GM18511 (cell line): Measurements from ENCODE around the gene DTNBP1.

Experiments used
- ATAC-seq: cut with Tn5 transposase; IDR thresholded peaks from one replicate; pipeline ENCODE4 v1.9.1; 2021; ENCODE audit warnings: mild to moderate bottlenecking, moderate library complexity; ENCODE audit not compliant: unreplicated experiment

The DTNBP1 gene

DNA sequence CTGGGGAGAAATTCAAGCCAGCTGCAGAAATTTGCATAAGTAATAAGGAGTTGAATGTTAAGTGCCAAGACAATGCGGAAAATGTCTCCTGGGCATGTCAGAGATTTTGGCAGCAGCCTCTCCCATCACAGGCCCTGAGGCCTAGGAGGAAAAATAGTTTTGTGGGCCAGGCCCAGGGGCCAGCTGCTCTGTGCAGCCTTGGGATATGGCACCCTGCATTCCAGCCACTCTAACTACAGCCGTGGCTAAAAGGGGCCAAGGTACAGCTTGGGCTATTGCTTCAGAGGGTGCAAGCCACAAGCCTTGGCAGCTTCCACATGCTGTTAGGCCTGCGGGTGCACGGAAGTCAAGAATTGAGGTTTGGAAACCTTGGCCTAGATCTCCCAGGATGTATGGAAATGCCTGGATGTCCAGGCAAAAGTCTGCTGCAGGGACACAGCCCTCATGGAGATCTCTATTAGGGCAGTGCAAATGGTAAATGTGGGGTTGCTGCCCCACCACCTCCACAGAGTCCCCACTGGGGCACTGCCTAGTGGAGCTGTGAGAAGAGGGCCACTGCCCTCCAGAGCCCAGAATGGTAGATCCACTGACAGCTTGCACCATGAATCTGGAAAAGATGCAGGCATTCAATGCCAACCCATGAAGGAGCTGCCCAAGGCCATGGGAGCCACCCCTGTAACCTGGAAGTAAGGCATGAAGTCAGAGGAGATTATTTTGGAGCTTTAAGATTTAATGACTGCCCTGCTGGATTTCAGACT is 126.5 kb downstream of the DTNBP1 start:
- ATAC-seq = no peak

- ATAC-seq = no peak
Measured at GRCh38 chr6:15535495-15536197, 127.2 kb downstream of the DTNBP1 start.

DNA sequence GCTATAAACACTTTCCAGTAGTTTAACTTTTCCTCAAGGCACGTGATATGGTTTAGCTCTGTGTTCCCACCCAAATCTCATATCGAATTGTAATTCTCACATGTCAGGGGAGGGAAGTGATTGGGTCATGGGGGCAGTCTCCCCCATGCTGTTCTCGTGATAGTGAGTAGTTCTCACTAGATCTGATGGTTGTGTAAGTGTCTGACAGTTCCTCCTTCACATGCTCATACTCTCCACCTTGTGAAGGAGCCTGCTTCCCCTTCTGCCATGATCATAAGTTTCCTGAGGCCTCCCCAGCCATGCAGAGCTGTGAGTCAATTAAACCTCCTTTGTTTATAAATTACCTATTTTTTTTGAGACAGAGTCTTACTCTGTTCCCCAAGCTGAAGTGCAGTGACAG is 127.9 kb downstream of the DTNBP1 start:
- ATAC-seq = no peak

DNA sequence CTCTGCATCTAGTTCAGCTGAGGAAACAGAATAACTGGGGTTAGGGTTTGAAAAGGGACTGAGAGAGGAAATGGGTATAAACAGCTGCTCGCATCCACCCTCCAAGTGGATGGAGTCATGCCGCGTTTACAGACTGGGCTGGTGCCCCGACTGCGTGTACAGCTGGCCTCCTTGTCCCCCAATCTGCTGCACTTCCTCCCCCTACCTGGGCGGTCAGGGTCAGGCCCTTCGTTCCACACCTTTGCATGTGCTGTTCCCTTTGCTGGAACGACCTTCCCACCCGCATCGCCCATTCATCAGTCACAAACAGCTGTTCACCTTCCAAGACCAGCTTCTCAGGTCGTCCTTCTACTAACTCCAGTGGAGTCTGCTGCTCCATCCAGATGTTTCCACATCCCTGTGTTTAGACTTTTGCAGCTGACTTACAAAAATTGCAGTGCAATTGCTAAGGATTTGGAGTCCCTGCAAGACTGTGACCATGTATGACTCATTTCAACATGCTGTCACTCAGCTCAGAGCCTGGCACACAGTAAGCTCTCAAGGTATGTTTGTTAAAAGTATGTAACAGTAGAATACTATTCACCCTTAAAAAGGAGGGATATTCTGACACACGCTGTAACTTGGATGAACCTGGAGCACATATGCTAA is 129.3 kb downstream of the DTNBP1 start:
- no peak for ATAC-seq

DNA sequence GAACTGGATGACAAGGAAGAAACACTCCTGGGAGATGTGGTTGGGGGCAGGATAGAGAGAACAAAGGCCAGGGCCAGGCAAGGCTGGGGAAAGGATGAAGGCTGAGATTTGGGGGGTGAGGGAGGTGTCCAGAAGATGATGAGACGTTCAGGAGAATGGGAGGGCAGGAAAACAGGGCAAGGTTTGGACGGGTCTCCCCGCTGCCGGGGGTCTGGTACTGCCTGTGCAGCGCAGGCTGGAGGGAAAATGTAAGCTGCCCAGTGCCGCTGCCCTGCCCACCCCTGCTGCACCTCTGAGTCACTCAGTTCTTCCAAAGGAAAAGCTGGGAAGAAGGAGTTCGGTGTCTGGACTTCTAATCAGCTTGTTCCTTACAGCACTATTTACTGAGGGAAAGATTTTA is 130.9 kb downstream of the DTNBP1 start:
- ATAC-seq = no peak

GRCh38 chr6:15530411-15530810 is 132.4 kb downstream of the DTNBP1 start:
- ATAC-seq = no peak

- ATAC-seq = no peak
Measured at GRCh38 chr6:15528870-15529269, 134.0 kb downstream of the DTNBP1 start.

GRCh38 chr6:15527838-15528617 is 134.8 kb downstream of the DTNBP1 start:
- ATAC-seq = no peak

GRCh38 chr6:15526212-15526701 is 136.6 kb downstream of the DTNBP1 start:
- no peak for ATAC-seq

DNA sequence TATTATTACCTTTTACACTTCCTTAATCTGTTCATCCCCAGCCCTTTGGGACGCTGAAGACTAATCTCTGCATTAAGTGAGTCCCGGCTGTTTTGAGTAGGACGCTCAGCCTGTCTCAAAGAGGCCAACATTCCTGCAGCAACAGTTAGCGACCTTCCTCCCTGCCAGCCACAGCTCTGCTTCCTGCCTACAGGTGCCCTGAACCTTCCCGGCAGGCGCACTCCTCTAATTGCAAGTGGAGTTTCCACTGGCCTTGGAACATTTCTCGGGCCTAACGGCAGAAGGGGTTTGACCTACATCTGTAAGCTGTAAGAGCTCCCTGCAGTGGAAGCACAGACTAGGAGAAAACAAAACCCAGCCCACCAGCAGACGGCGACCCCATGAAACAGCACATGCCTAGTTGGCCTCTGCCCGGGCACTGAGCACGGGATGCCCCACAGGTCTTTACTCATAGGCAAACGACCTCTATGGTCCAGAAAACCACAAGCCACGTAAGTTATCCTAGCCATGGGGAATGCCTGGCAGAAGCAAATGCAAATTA is 137.9 kb downstream of the DTNBP1 start:
- no peak for ATAC-seq

DNA sequence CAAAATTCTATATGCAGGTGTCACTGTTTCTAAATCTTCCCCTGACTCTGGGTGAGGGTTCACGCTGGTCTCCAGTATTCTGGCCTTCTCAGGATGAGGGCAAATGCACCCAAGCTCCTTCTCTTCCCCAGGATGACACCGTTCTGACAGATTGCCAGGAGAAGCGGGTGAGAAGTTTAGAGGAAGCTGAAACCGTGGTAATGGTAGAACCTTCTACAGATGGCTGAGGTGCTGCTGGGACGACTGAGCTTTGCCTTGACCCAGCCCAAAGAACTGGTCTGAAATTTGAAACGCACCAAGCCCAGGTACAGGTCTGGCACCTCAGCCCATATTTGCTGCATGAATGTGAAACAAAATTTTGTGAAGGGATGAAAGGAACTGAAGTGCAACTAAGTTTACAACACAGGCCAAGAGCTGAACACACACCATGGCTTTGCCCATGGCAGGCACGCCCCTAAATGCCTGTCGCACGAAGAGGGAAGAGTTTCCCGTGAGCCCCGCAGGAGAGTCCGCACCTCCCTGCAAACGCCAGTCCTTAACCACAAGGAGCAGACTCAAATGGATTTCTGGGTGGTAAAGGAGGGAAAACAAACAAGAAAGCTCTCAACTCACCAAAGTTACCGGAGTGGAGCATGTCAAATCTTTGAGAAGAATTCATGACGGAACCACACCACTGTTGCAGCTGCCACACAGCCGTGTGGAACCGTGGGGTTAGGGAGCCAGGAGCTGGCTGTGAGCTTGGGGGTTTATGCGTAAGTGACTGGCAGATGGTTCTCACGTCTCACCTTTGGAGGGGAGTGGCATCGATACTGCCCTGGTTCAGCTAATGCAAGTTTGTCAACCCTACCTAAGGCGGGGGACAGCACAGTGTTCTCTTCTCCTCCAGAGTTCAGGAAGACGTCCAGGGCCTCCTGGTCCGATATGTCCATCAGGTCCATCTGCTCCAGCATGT is 138.9 kb downstream of the DTNBP1 start:
- no peak for ATAC-seq

DNA sequence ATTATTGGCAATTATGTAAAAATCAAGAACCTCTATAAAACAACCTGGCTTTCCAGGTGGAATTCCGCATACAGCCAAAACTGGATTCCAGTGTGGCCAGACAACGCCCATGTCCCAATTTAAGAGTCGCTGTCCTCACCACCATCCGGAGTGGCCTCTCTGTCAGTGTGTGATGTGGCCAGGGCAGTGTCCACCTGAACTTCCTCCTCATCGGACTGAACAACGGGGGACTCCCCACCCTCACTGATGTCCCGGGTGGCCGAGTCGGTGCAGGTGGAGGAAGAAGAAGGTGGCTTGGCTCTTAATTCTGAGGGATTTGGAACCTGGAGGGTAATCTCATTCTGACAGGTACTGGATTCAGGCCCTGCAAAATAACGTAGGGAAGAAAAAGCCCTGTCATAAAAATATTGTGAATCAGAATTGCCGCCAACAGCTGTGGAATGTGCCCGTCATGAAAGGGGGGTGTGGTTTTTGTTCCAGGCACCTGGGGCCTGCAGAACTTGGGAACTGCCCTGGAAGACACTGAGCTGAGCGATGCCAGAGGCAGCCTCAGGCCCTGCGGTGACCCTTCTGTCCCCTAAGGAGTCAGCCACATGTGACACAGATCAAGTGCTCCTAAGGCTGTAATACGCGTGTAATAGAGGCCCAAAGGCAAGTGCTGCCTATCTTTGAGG is 139.8 kb downstream of the DTNBP1 start:
- ATAC-seq = no peak

DNA sequence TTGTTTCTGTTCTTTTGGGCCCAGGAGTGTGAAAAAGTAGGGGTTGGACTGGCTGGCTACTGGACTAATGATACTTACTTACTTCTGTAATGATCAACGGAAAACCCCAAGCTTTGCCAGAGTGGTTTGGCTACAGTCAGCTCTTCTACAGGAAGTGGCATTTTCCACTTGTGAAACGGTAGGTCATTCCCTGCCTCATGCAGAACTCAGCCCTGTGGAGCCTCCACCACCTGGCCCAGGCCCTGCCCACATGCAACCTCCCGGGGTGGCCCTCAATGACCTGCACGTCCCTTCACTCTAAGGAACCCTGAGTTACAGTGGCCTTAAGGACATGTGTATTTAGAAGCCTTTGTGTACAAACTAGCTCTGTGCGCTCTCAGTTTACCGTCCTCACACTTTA is 140.4 kb downstream of the DTNBP1 start:
- peak; percentile 51 for ATAC-seq

- no peak for ATAC-seq
Measured at GRCh38 chr6:15522026-15522425, 140.8 kb downstream of the DTNBP1 start.

GRCh38 chr6:15521582-15521981 is 141.2 kb downstream of the DTNBP1 start:
- no peak for ATAC-seq

GRCh38 chr6:15520626-15521203 is 142.1 kb downstream of the DTNBP1 start:
- no peak for ATAC-seq

GRCh38 chr6:15519681-15520080 is 143.1 kb downstream of the DTNBP1 start:
- ATAC-seq = no peak

GRCh38 chr6:15518878-15519277 is 143.9 kb downstream of the DTNBP1 start:
- no peak for ATAC-seq

DNA sequence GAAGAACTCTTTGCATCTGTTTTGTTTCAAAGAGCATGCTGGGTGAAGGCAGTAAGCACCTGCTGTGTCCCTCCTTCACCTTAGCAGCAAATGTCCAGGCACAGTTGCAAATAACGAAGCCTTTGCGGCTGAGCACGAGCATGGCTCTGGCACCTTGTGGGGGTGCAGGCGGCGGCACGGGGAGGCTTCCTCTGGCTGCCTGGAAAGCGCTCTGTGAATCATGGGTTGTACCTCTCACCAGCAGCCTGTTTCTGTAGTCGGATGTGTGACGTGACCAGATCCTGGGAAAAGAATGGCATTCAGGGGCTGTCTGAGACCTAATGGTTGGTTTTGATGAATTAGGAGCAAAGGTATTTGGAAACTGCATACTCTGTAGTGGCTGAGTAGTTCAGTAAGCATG is 144.8 kb downstream of the DTNBP1 start:
- ATAC-seq = no peak
